Stomach (tissue), 9 donors: ENCODE data around the gene LYPD6. TPM values are rescaled to one million over a fixed set of nuclear protein-coding genes. Genes with fewer than 3 reads are reported as not detected.
A peak's percentile ranks its signal among the peaks of the same experiment; 100 is the strongest.

Experiments
- DNase-seq, 2 donors: peaks; one replicate each; pipeline versions ENCODE4 v3.0.0 to v3.0.0-alpha.2; 2013 to 2019
- H3K27ac ChIP-seq, 5 donors: fragments of 200-600 bp in 4 of 5; sonication (generic) in 4 of 5; one replicate each; pipeline ENCODE4 v1.5.1; 2013 to 2019; ENCODE audit warnings: mild to moderate bottlenecking in 1 of 5, moderate library complexity in 1 of 5
- H3K27me3 ChIP-seq, 3 donors: fragments of 200-600 bp; sonication (generic); one replicate each; pipeline ENCODE4 v1.5.1; 2017 to 2019; ENCODE audit warnings: mixed run types in 1 of 3
- H3K36me3 ChIP-seq, 4 donors: fragments of 200-600 bp; sonication (generic); 1 replicate in 3 of 4; 2 replicates in 1 of 4; pipeline ENCODE4 v1.5.1; 2016 to 2019
- H3K4me1 ChIP-seq, 4 donors: fragments of 200-600 bp; sonication (generic); one replicate each; pipeline ENCODE4 v1.5.1; 2016 to 2019
- H3K4me3 ChIP-seq, 4 donors: fragments of 200-600 bp; sonication (generic) in 3 of 4; one replicate each; pipeline ENCODE4 v1.5.1; 2016 to 2019; ENCODE audit warnings: mild to moderate bottlenecking in 1 of 4
- H3K9me3 ChIP-seq, 4 donors: fragments of 200-600 bp; sonication (generic); one replicate each; pipeline ENCODE4 v1.5.1; 2016 to 2019
- CTCF ChIP-seq, 7 experiments: fragments of 450-650 bp in 4 of 7; fragments of 200-600 bp in 3 of 7; sonication (generic) in 3 of 7; IDR thresholded peaks; one replicate each; pipeline ENCODE4 v1.5.1; 2016 to 2019; ENCODE audit warnings: antibody characterized with exemption in 7 of 7, control low read depth in 2 of 7, mild to moderate bottlenecking in 1 of 7
- EP300 ChIP-seq: sonication (generic); formaldehyde crosslinking; IDR thresholded peaks from one replicate; pipeline ENCODE4 v1.6.1; 2017; ENCODE audit warnings: antibody characterized with exemption
- POLR2A ChIP-seq, 4 donors: fragments of 450-650 bp; IDR thresholded peaks; one replicate each; pipeline ENCODE4 v1.6.1; 2016; ENCODE audit warnings: antibody characterized with exemption in 4 of 4, control low read depth in 2 of 4, mild to moderate bottlenecking in 1 of 4, moderate library complexity in 1 of 4
- POLR2AphosphoS5 ChIP-seq, 3 donors: sonication (generic); formaldehyde crosslinking; IDR thresholded peaks; one replicate each; pipeline ENCODE4 v1.6.1; 2016; ENCODE audit warnings: antibody characterized with exemption in 3 of 3
- WGBS, 5 donors: extraction: QIAGEN DNeasy Blood & Tissue Kit in 3 of 5; methylation state at CpG; one replicate each; pipeline versions ENCODE4 v1.1.5 to v1.1.7; 2013 to 2018; 5-methylcytosine and 5-hydroxymethylcytosine counted together
- intact Hi-C: fragments of 100-400 bp; cut with DNase I; formaldehyde crosslinking; loops from one replicate; pipeline ENCODE4 v1.15.1; 2023; ENCODE audit warnings: low total_unique reads
- polyA plus RNA-seq, 3 donors: library from polyadenylated mRNA; stranded (reverse); fragments of 200-250 nt; gene quantifications; one replicate each; pipeline ENCODE4 v1.2.3, GENCODE V29; 2013
- total RNA-seq, 5 donors: library from RNA; depleted of rRNA; stranded (reverse); fragments of >200 nt; gene quantifications; one replicate each; pipeline versions ENCODE4 v1.1.0 to v1.2.3, GENCODE V29; 2014 to 2016
- donor health status: healthy with polysubstance abuse.
- donor health status: Bipolar disorder and iron deficiency.
- donor health status: healthy.

The LYPD6 gene
- total and polyA plus RNA-seq, 8 donors = 0.45 to 9.7 (median 2.6) TPM; not detected in 2

DNA sequence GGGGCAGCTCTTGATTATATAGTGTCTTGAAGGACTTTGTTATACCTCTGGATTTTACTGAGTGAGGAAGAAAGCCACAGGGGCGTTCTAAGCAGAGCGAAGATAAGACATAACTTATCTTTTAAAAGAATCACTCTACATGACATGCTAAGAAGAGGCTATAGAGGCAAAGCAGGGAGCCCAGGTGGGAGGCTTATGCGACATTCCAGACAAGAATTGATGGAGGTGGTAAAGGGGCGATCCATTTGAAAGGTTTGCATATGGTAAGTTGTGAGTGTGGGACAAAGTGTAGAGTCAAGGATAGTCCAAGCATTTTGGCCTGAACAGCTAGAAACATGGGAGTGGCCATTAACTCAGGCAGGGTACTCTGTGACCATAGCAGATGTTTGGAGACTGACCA, 49.8 kb downstream of the LYPD6 start:
- H3K4me1 ChIP-seq = no peaks in the 10 kb centered on the region
- H3K4me3 ChIP-seq = no peak overlapping the region
- 89 to 98% (median 95%) methylated on average over 4 of the region's 4 CpGs for WGBS, 5 donors
- no peaks in the 10 kb centered on the region for H3K36me3 ChIP-seq
- no peaks in the 10 kb centered on the region for H3K27me3 ChIP-seq
- TF ChIP-seq EP300 = no peak
- no peaks in the 10 kb centered on the region for H3K9me3 ChIP-seq
- intact Hi-C loops = no loop called here
- no peak for DNase-seq
- H3K27ac ChIP-seq = no peak overlapping the region

DNA sequence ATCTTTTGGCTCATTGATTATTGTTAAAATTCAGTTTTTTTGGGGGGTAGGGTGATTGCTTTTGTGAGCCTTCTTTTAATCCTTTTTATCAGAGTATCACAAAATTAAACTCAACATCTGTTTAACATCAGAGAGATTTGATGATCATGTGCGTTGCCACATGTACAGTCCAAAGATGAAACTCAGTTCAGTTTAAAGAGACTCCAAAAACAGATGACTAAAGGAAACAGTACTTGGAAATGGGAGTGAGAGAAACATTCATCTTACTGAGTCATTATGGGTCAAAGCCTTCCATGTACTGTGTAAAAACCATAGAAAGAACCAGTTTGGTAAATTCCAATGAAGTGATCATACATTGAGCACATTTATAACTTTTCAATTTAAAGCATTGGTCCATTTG, 53.0 kb downstream of the LYPD6 start:
- Histone ChIP-seq H3K4me3 (no peak overlapping the region), H3K27me3 (no peaks in the 10 kb centered on the region), H3K9me3 (no peaks in the 10 kb centered on the region), H3K36me3 (no peaks in the 10 kb centered on the region), H3K27ac (no peak overlapping the region), H3K4me1 (no peaks in the 10 kb centered on the region)
- WGBS, 5 donors = 52 to 77% (median 75%) methylated on average over 1 of the region's 1 CpG
- TF ChIP-seq POLR2AphosphoS5 (IDR thresholded peaks at IDR 0.05) = no peak
- no peak for TF ChIP-seq CTCF (IDR thresholded peaks at IDR 0.05)
- TF ChIP-seq POLR2A (IDR thresholded peaks at IDR 0.05) = no peak
- TF ChIP-seq EP300 = no peak
- intact Hi-C loops = no loop called here
- DNase-seq = peak in 1 of 2 donors; percentile 42

GRCh38 chr2:149385350-149385749, 55.0 kb downstream of the LYPD6 start:
- 37 to 53% (median 47%) methylated on average over 1 of the region's 1 CpG for WGBS, 5 donors
- no peaks in the 10 kb centered on the region for H3K4me1 ChIP-seq
- H3K9me3 ChIP-seq = no peaks in the 10 kb centered on the region
- no peak overlapping the region for H3K27ac ChIP-seq
- intact Hi-C loops = no loop called here
- no peak for DNase-seq
- H3K4me3 ChIP-seq = no peak overlapping the region
- TF ChIP-seq POLR2AphosphoS5 (IDR thresholded peaks at IDR 0.05) (no peak), EP300 (no peak), CTCF (IDR thresholded peaks at IDR 0.05) (no peak), POLR2A (IDR thresholded peaks at IDR 0.05) (no peak)
- H3K27me3 ChIP-seq = no peaks in the 10 kb centered on the region
- H3K36me3 ChIP-seq = no peaks in the 10 kb centered on the region

DNA sequence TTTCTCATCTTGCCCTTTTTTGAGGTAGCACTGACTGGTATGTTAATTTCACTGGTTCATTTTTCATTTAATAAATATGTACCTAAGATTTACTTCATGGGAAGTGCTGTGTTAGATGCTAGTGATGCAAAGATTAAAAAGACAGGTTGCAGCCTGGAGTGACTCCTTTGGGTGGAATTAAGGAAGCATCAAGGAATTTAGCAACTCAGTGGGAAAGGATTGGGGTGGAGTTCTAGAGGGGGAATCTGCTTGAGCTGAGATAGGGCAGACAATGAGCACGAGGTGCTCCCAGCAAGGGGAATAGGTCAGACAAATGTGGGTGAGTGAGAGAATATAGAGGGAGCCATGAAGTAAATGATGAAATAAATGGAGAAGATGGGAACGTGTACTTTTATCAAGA, 57.0 kb downstream of the LYPD6 start:
- DNase-seq = no peak
- Histone ChIP-seq H3K27ac (no peak overlapping the region), H3K4me1 (no peaks in the 10 kb centered on the region), H3K4me3 (no peak overlapping the region), H3K27me3 (no peaks in the 10 kb centered on the region), H3K9me3 (no peaks in the 10 kb centered on the region), H3K36me3 (no peaks in the 10 kb centered on the region)
- intact Hi-C loops = no loop called here
- WGBS, 5 donors = 81 to 90% (median 84%) methylated on average over 2 of the region's 2 CpGs
- no peak for TF ChIP-seq CTCF (IDR thresholded peaks at IDR 0.05)
- TF ChIP-seq EP300 = no peak
- TF ChIP-seq POLR2A (IDR thresholded peaks at IDR 0.05) = no peak
- no peak for TF ChIP-seq POLR2AphosphoS5 (IDR thresholded peaks at IDR 0.05)

DNA sequence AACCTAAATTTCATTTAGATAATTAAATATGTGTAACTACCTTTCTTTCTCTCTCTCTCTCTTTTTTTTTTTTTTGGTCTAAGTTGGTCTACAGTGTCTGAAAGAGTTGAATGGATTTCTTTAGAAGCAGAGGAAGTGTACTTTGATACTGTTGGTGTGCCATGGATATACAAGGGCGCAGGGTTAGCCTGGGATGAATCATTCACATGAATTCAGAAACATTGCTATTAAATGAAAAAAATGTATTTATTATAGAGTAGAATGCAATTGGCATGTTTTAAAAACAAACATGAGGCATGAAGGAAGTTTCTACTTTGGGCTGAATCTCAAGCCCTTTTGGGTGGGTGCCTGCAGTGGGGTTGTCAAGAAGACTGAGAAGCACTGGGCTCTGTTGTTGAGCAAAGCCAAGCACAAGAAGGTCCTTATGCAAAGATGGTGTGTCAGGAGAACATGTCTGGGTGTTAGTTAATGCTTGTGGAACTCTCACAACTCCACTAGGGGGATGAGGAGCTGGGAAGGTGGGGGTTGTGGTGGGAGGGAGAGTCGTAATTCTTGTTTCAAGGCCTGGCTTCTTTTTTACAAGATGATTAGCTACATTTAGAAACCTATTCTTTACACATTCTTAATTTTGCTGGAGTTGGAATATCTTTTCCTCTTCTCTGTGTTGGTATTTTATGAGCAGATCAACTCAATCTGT, 57.9 kb downstream of the LYPD6 start:
- H3K4me1 ChIP-seq = no peaks in the 10 kb centered on the region
- H3K4me3 ChIP-seq = no peak overlapping the region
- TF ChIP-seq POLR2AphosphoS5 (IDR thresholded peaks at IDR 0.05) = no peak
- TF ChIP-seq CTCF (IDR thresholded peaks at IDR 0.05) = no peak
- no peak for TF ChIP-seq POLR2A (IDR thresholded peaks at IDR 0.05)
- no peak for TF ChIP-seq EP300
- 72 to 81% (median 77%) methylated on average over 2 of the region's 2 CpGs for WGBS, 5 donors
- no peak overlapping the region for H3K27ac ChIP-seq
- intact Hi-C loops = no loop called here
- no peak for DNase-seq
- no peaks in the 10 kb centered on the region for H3K36me3 ChIP-seq
- H3K9me3 ChIP-seq = no peaks in the 10 kb centered on the region
- H3K27me3 ChIP-seq = no peaks in the 10 kb centered on the region
